VCaP (cell line): ENCODE measurements around the gene MYO7B.
A peak's percentile ranks its signal among the peaks of the same experiment; 100 is the strongest.

Experiments
- H3K27ac ChIP-seq: fragments of 450-650 bp; 2 replicates; pipeline ENCODE4 v1.5.1; 2017
- CTCF ChIP-seq: fragments of 450-650 bp; conservative IDR thresholded peaks from 2 replicates; pipeline ENCODE4 v1.5.1; 2017; ENCODE audit warnings: mild to moderate bottlenecking, moderate library complexity

MYO7B gene

GRCh38 chr2:127645026-127645394, 109.5 kb downstream of the MYO7B start:
- H3K27ac ChIP-seq = no peak overlapping the region
- TF ChIP-seq CTCF = no peak

GRCh38 chr2:127645395-127646291, 110.2 kb downstream of the MYO7B start, which contains the start of gene GPR17:
GPR17 (plus strand) TSS chr2:127646153; CDS start chr2:127650736, 4,583 bp downstream.
- no peak for TF ChIP-seq CTCF
- H3K27ac ChIP-seq = no peak within 1 kb of the TSS

- no peak overlapping the region for H3K27ac ChIP-seq
- TF ChIP-seq CTCF = no peak
Observed at GRCh38 chr2:127646487-127647241, 111.2 kb downstream of the MYO7B start.

GRCh38 chr2:127647242-127648190, 112.0 kb downstream of the MYO7B start:
- no peak for TF ChIP-seq CTCF
- H3K27ac ChIP-seq = no peak overlapping the region

- H3K27ac ChIP-seq = no peak overlapping the region
- TF ChIP-seq CTCF = no peak
Observed at GRCh38 chr2:127648321-127648720, 112.8 kb downstream of the MYO7B start.

GRCh38 chr2:127649100-127649611, 113.7 kb downstream of the MYO7B start:
- peak overlapping the region; percentile 31; the same call in 1 of the 2 replicates for H3K27ac ChIP-seq
- TF ChIP-seq CTCF = no peak
